ENCODE measurements around the gene SORCS3. TPM values are rescaled to one million over a fixed set of nuclear protein-coding genes. Genes with fewer than 3 reads are reported as not detected.

Gene SORCS3
- total RNA-seq, 6 experiments from 2014 or later: not detected

- no peak for DNase-seq
- no peak for ATAC-seq
- Histone ChIP-seq H3K27me3 (no peaks in the 10 kb centered on the region), H3K36me3 (no peaks in the 10 kb centered on the region), H3K27ac (no peak overlapping the region), H3K4me3 (no peak overlapping the region), H3K9me3 (no peaks in the 10 kb centered on the region), H3K4me1 (no peaks in the 10 kb centered on the region)
- TF ChIP-seq CTCF (IDR thresholded peaks at IDR 0.05) (no peak), POLR2A (IDR thresholded peaks at IDR 0.05) (no peak)
- 29% methylated on average over 9 of the region's 35 CpGs for WGBS (ENCODE audit: insufficient coverage, low coverage, low lambda C conversion rate, missing lambda C conversion rate)
- intact Hi-C loops (cut with DNase I): no loop called here
Measured at GRCh38 chr10:104680467-104681401, 39.6 kb downstream of the SORCS3 start.

GRCh38 chr10:104681485-104681884, 40.4 kb downstream of the SORCS3 start:
- H3K4me3 ChIP-seq: no peak overlapping the region
- H3K9me3 ChIP-seq: no peaks in the 10 kb centered on the region
- H3K4me1 ChIP-seq: no peaks in the 10 kb centered on the region
- DNase-seq (no peak), ATAC-seq (no peak)
- H3K36me3 ChIP-seq: no peaks in the 10 kb centered on the region
- whole genome bisulfite sequencing (ENCODE audit: insufficient coverage, low coverage, low lambda C conversion rate, missing lambda C conversion rate): 21% methylated on average over 2 of the region's 2 CpGs
- TF ChIP-seq CTCF (IDR thresholded peaks at IDR 0.05) (no peak), POLR2A (IDR thresholded peaks at IDR 0.05) (no peak)
- H3K27ac ChIP-seq: no peak overlapping the region
- no peaks in the 10 kb centered on the region for H3K27me3 ChIP-seq
- intact Hi-C loops (cut with DNase I): no loop called here

GRCh38 chr10:104683567-104683966, 42.5 kb downstream of the SORCS3 start:
- 20% methylated on average over 1 of the region's 1 CpG for WGBS (ENCODE audit: insufficient coverage, low coverage, low lambda C conversion rate, missing lambda C conversion rate)
- no peak for DNase-seq
- no peak overlapping the region for H3K4me3 ChIP-seq
- intact Hi-C loops (cut with DNase I): no loop called here
- no peak for ATAC-seq
- H3K4me1 ChIP-seq: no peaks in the 10 kb centered on the region
- no peaks in the 10 kb centered on the region for H3K36me3 ChIP-seq
- no peak overlapping the region for H3K27ac ChIP-seq
- H3K27me3 ChIP-seq: no peaks in the 10 kb centered on the region
- no peaks in the 10 kb centered on the region for H3K9me3 ChIP-seq
- TF ChIP-seq CTCF (IDR thresholded peaks at IDR 0.05) (no peak), POLR2A (IDR thresholded peaks at IDR 0.05) (no peak)

- intact Hi-C loops (cut with DNase I): no loop called here
Measured at GRCh38 chr10:104686829-104687228, 45.7 kb downstream of the SORCS3 start.

More at GRCh38 chr10:104686829-104687228, 45.7 kb downstream of the SORCS3 start:
- no peak for TF ChIP-seq POLR2A (IDR thresholded peaks at IDR 0.05)
- no peak for TF ChIP-seq CTCF (IDR thresholded peaks at IDR 0.05)
- no peaks in the 10 kb centered on the region for H3K27me3 ChIP-seq
- no peak for ATAC-seq
- no peaks in the 10 kb centered on the region for H3K36me3 ChIP-seq
- H3K27ac ChIP-seq: no peak overlapping the region
- 33% methylated on average over 1 of the region's 1 CpG for WGBS (ENCODE audit: insufficient coverage, low coverage, low lambda C conversion rate, missing lambda C conversion rate)
- no peak for DNase-seq
- H3K4me1 ChIP-seq: no peaks in the 10 kb centered on the region
- no peak overlapping the region for H3K4me3 ChIP-seq
- H3K9me3 ChIP-seq: no peaks in the 10 kb centered on the region

All from right lobe of liver (tissue), 6 donors.